HG02642 (cell line): Measurements from ENCODE around the gene ACTG1.

Source experiments
- ATAC-seq: cut with Tn5 transposase; IDR thresholded peaks from one replicate; pipeline ENCODE4 v1.9.1; 2021; ENCODE audit warnings: mild to moderate bottlenecking; ENCODE audit not compliant: unreplicated experiment, poor library complexity

The ACTG1 gene

DNA sequence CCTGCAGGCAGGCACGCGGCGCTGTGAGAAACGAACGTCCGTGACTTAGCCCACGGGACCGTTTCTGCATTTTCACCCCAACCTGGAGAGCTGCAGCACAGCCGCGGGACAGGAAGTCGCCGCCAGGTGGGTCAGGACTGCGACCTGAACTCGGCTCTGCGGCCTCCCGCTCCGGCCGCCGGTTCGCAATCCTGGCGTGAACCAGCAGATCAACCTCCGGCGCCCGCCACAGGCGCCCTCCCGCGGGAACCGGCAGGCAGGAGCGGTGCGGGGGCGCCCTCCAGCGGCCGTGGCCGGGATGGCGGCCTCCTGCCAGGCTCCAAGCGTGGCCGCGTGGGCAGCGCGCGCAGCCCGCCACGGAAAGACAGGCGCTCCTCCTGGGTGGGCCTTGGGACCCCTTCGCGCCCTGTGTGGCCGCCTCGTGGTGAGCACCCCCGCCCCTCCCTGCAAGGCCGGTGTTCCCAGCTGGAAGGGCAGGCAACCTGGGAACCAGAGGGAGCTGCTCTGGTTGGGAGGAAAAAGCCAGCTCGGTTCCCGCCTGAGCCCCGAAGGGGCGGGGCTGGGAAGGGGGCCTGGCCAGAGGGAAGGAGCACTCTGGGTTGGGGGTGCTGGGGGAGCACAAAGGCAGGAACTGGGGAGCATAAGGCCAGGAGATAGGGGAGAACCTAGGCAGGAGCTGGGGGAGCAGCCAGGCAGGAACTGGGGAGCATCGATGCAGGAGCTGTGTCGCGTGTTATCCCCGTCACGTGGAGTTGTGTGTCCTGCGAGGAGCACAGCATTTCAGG is 28.2 kb downstream of the ACTG1 start:
- peak; percentile 73 for ATAC-seq

DNA sequence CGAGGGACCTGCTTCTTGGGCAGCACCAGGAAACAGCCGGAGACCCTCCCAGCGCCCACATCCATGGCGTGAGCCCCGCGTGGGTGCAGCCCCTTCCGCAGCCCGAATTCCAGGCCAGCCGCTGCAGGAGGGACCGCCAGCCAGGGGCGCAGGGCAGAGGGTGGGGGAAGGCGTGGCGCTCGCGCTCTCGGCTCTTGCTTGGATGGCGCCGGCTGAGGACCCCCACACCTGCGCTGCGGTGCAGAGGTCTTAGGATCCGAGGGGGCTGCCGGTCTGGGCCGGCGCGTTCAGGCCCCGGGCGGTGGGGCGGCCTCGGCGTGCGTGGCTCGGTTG is 28.8 kb downstream of the ACTG1 start:
- no peak for ATAC-seq

DNA sequence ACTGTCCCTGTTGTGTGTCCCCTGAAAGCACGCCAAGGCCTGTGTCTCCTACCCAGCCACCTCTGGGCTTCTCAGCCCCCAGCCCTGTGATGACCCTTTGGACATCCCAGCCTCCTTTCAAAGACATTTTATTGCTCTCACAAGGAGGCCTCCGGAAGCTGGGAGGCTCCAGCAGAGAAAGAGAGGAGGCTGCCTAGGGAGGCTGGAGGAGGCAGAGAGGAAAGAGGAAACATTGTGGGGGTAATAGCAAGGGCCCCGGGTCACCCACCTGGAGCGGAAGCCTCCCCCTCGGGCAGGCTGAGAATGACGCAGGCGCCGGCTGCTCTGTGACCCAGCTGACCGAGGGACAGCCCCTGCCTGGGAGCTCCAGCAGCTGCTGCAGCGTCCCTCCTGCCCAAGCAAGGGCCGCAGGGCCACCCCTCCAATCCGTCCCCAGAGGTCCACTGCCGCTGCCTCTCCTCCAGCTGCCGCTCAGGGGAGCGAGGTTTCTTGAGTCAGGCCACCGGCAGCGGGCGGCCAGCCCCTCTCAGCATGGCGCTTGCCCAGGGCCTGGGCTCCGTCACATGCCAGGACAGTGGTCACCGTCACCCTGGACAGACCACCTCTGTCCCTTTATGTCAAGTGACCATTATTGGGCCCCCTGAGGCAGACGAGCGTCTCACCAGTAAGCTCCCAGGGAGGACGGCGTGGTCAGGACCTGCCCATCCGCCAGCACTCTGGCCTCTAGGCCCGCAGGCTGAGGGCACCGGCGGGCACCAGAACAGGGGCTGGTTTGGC is 29.3 kb downstream of the ACTG1 start:
- no peak for ATAC-seq

DNA sequence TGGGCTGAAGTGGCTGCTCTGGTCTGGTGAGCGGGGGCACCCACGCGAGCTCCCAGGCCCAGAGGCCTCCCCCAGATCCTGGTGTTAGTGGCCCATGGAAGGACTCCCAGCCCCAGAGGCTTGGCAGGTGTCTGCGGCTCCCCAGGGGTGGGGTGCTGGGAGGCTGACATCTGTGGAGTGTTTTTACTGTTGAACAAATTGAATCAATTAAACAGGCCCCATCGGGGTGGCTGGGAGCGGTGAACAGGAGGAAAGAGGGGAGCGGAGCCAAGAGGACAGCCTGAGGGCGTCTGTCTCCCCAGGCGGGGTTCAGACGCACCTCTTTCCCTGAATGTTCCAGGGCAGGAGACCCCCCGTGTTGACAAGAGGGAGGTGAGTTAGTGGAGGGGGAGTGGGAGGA is 29.9 kb downstream of the ACTG1 start:
- ATAC-seq: no peak

DNA sequence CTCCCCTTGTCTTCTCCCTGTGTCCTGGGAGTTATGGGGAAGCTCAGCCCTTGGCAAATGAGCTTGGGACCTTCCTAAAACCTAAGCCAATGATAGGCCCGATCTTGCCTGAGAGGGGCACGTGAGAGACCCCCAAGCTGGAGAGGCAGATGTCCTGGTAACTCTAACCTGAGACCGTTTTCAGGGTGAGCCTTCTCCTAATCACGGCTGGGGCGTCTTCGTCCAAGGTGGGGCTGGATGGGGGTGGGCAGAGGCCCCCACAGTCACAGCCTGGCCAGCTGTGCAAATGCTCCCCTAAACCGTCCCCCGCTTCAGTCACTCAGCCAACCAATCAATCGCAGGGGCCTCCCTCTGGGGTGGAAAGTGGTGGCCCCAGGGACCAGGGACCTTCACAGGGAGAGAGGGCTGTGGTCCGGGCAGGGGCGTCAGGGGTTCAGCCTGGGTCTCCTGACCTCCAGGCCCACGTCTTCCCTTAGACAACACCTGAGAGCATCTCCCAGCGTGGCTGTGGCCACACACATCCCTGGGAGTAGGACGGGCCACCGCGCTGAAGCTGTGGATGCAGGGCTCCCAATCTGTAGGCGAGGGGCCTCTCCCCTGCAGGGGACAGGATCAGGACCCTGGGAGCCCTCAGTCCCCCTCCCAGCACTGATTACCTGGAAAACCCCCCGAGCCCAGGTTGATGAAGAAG is 30.6 kb downstream of the ACTG1 start:
- ATAC-seq: no peak

- ATAC-seq: no peak
These were observed 31.4 kb downstream of the ACTG1 start for GRCh38 chr17:81481073-81481799.

DNA sequence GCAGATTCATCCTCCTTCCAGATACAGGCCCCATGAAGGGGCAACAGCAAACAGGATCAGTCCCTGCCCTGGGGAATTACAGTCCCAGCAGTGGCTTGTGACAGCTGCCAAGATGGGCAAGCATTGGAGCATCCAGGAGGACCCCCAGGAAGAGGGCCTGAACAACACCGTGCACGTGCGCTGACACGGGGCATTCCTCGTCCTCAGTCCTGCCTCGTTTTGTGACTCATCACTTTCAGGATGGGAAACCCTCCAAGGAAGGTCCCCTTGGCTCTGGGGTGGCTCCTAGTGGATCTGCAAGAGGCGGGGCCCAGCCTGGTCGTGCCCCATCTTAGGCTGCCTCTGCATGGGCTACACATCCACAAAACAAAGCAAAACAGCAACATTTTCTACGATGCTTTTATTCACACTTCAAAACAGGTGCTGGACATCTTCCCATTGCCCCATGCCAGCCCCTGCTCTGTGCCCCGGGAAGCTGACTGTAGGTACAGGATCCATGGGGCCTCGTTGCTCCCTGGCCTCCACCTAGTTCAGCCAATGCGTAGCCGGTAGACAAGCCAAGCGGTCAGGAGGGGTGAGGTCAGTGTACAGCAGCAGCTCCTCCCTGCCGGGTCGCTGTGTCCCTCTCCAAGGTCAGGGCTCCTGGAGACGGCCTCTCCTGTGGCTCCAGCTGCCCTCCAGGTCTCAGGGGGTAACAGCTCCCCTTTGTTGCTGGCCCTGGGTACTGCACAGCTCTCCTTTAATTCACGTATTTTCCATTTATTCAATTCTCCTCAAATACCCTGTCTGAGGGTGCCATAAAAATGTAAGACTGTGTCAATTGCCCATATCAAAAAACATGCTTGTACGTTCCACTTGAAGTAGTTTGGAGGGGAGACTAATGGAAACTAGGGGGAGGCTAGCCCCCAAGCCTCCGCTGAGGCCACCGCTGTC is 32.2 kb downstream of the ACTG1 start:
- ATAC-seq: no peak

DNA sequence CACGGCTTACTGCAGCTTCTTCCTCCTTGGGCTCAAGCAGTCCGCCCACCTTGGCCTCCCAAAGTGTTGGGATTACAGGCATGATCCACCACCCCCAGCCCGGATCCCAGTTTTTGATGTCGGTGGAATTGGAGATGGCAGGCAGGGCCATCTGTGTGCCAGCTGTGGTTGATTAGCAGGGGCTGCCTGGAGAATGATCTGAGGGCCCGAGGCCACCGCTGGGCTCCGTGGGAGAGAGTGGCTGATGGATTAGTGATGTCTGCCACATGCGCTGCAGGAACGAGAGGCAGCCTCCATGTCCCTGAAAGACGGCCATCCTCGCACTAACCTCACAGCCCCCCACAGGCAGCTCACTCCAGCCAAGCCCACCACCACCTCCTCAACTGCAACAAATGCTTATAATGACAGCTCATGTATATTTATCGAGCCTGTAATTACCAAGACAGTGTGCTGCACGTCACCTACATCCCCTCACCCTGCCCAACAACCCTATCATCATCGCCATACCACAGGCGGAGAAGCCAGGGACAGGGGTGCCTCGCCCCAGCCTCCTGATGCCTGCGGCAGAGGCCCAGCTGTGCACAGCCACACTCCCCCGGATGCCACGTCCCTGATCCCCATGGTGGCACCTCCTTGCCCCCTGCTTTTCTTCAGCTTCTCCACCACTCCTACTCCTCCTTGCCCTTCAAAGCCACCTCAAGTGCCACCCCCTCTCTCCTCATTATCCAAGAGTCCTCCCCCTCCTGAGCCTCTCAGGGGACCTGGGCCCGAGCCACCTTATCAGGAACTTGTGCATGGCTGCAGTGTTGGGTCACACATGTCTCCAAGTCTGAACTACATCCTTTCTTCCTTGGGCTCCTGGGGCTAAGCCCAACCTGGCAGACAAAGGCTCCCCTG is 33.2 kb downstream of the ACTG1 start:
- ATAC-seq: no peak

- no peak for ATAC-seq
These were observed 34.5 kb downstream of the ACTG1 start for GRCh38 chr17:81478119-81478518.

DNA sequence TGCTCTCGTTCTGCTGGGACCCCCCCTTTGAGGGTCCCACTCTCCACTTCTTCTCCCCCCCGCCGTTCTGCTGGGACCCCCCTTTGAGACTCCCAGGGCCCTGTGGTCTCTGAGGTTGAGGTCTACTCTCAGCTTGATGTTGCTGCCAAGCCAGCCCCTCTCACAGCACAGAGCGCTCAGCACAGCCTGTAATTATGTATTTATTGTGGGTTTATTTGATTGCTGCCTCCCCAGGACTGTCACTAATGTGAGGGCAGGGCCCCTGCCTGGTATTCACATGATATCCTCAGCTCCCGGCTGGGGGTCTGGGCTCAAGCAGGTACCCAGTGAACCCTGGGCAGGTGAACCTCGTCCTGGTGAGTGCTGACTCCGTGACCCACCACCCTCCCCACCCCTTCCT is 35.4 kb downstream of the ACTG1 start:
- ATAC-seq: no peak

GRCh38 chr17:81476635-81477034 is 36.0 kb downstream of the ACTG1 start:
- no peak for ATAC-seq

DNA sequence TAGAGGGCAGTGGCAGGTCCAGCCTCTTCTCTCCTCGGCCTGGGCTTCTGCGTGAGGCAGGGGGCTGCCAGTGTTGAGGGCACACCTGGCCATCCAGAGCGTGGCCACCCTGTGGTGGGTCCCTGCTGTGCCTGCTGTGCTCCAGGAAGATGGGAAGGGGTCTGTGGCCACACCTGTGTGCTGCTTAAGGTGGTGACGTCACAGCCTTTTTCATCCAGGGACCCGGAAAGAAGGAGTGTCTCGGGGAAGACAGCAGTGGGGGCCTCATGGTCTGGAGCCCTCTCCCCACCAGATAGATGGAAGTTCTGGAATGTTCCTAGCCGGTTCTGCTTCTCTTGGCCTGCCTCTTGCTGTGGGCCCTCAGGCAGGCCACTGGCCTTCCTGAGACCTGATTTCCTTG is 36.5 kb downstream of the ACTG1 start:
- no peak for ATAC-seq

- no peak for ATAC-seq
These were observed 37.6 kb downstream of the ACTG1 start for GRCh38 chr17:81474958-81475357.

GRCh38 chr17:81473019-81473418 is 39.6 kb downstream of the ACTG1 start:
- no peak for ATAC-seq

DNA sequence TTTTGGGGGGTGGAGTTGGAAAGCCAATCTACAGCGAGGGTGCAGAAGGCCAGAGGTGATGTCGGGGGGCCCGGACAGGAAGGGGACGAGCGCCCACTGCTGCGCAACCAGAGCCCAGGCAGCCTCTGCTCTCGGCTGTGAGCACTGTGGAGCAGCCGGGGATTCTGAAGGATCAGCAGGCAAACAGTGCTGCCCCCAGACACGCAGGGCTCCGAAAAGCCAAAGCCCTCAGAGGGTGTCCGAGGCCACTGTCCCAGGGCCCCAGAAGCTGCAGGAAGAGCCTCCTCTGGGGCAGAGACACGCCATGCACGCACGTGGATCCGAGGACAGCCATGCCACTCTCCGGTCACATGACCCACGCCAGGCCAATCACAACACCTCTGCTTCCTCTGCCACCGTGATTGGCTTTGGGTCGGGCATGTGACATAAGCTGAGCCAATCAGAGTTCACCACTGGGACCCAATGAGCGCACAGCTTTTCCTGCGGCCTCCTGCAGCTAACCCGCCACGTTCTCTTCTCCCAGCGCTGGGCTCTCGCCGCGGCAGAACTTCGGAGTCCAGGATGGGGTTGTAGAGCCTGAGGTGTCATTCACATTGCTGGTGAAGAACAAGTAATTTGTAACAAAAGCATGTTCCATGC is 40.7 kb downstream of the ACTG1 start:
- ATAC-seq: no peak

DNA sequence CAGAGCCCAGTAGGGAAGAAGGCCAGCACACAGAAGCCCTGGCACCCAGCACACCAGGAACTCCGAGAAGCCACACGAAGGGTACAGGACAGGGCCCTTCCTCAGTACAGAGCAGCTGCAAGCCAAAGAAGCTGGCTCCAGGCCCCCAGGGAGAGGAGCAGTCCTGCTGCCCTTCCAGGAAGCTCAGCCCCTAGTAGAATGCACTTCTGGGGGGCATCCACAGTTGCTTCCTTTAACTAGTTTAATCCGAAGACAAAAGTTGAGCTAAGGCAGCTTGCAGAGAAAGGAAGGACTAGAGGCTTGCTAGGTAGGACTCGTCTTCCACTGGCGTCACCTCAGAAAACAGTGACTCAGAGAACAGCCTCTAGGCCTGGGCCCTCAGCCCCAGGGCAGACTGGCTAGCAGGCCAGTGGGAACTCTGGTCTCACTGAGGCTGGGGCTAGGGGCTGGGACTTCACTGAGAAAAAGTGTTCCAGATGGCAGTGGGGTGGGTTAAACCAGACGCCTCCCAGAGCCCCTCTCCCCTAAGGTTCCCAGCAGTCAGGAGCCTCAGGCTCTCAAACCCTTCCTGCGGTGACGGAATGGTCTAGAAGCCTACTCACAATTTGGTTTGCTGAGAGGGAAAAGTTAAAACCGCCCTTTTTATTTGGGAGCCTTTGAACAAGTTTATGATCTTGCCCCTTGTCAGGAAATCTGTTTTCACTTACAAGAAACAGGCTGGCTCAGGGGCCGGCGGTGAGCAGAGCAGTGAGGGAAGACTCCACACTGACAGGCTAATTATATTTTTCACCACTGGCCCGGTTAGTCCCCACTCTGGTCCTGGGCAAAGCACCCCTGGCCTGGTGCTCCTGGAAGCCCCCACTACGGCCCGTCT is 41.4 kb downstream of the ACTG1 start:
- ATAC-seq: no peak

GRCh38 chr17:81470270-81470943 is 42.2 kb downstream of the ACTG1 start:
- no peak for ATAC-seq
